Pancreas (tissue), 10 donors: ENCODE results near the gene CDHR2. TPM values are rescaled to one million over a fixed set of nuclear protein-coding genes. Genes with fewer than 3 reads are reported as not detected.
A peak's percentile ranks its signal among the peaks of the same experiment; 100 is the strongest.

Experiments used
- ATAC-seq, 4 donors: fragments of 200-7000 bp; cut with Tn5 transposase; one replicate each; pipeline versions ENCODE4 v1.8.0 to v1.9.1; 2020; ENCODE audit warnings: mild to moderate bottlenecking in 4 of 4, moderate library complexity in 4 of 4
- DNase-seq, 6 donors: peaks; one replicate each; pipeline ENCODE4 v3.0.0-alpha.2; 2020
- FAIRE-seq: peaks from 2 replicates; lab custom pipeline; 2012; peaks lifted over from hg19 to GRCh38; lab: Jason Lieb, UNC
- H3K27ac ChIP-seq, 4 donors: fragments of 200-600 bp; sonication (generic); 1 replicate in 3 of 4; 2 replicates in 1 of 4; pipeline versions ENCODE4 v1.5.0 to v1.8.0; 2020
- H3K27me3 ChIP-seq, 4 donors: fragments of 200-600 bp; one replicate each; pipeline ENCODE4 v1.8.0; 2021
- H3K36me3 ChIP-seq, 3 donors: fragments of 200-600 bp; sonication (generic) in 1 of 3; one replicate each; pipeline versions ENCODE4 v1.5.0 to v1.8.0; 2020 to 2021
- H3K4me1 ChIP-seq, 3 donors: fragments of 200-600 bp; one replicate each; pipeline ENCODE4 v1.8.0; 2021
- H3K4me3 ChIP-seq, 4 donors: fragments of 200-600 bp; sonication (generic) in 2 of 4; one replicate each; pipeline versions ENCODE4 v1.5.0 to v1.8.0; 2020 to 2021
- H3K9me3 ChIP-seq, 4 donors: fragments of 200-600 bp; one replicate each; pipeline ENCODE4 v1.8.0; 2021
- CTCF ChIP-seq, 4 donors: fragments of 200-600 bp; sonication (generic) in 3 of 4; IDR thresholded peaks; one replicate each; pipeline versions ENCODE4 v1.5.0 to v1.8.0; 2021; ENCODE audit warnings: antibody characterized with exemption in 4 of 4
- WGBS, 2 donors: extraction: QIAGEN DNeasy Blood & Tissue Kit; methylation state at CpG; one replicate each; pipeline ENCODE4 v1.1.7; 2013; 5-methylcytosine and 5-hydroxymethylcytosine counted together
- intact Hi-C, 3 donors: fragments of 100-400 bp; cut with DNase I; formaldehyde crosslinking; loops; one replicate each; pipeline versions ENCODE4 v1.11.1 to v1.14.2; 2022
- polyA plus RNA-seq, 2 donors: library from polyadenylated mRNA; stranded (reverse); fragments of 200-250 nt; gene quantifications; one replicate each; pipeline ENCODE4 v1.2.3, GENCODE V29; 2013
- total RNA-seq, 6 donors: library from RNA; stranded (reverse); fragmentation: NEBNext Ultra II Directional in 4 of 6; extraction: Animal tissue kit (Norgen Biotek cat#: 25700) in 4 of 6; gene quantifications; one replicate each; pipeline versions ENCODE4 v1.2.1 to v1.2.4, GENCODE V29; 2021 to 2023
- donor health status: healthy with polysubstance abuse.
- donor health status: DM: no; HTN: no; CAD: no; lungs with moderate emphysema.
- donor health status: DM: no; HTN: no; CAD: no.
- donor health status: control.
- donor health status: control.
- donor health status: Bipolar disorder and iron deficiency.
- donor health status: DM: yes; HTN: yes; CAD: no.
- donor health status: DM: no; HTN: no; CAD: no.
- donor health status: DM: no; HTN: no; CAD: no.
- donor health status: DM: yes; HTN: yes; CAD: no.

Gene CDHR2
- total and polyA plus RNA-seq, 8 donors: 0.19 to 1.1 (median 0.26) TPM; not detected in 1

- ATAC-seq: no peak
These were observed 14.0 kb upstream of the CDHR2 start for GRCh38 chr5:176535101-176535663.

DNA sequence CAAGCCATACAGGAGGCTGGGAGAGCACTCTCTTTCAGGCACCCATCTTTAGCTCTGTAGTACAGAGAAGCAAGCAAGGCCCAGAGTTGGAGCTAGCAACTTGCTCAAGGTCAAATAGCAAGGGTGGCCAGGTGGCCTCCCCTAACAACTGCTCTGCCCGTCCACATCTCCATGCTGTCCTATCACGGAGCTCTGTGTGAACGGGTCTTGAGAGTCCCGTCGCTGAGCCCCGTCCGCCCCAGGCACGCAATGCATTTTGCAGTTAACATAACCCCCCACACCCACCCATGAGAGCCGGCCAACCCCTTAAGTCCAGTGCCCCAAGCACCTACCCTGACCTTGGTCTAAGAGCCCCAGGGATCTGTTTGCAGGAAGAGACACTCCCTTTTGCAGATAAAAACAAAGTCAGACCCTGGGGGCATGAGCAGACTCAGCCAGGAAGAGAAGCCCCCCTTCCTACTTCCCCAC is 13.4 kb upstream of the CDHR2 start:
- WGBS, 2 donors: 4 to 5% methylated on average over 9 of the region's 9 CpGs
- no peak for ATAC-seq
- peak overlapping the region; percentile 91 to 97 (median 94) for H3K27ac ChIP-seq
- no peaks in the 10 kb centered on the region for H3K9me3 ChIP-seq
- no peak for TF ChIP-seq CTCF (IDR thresholded peaks at IDR 0.05)
- H3K4me3 ChIP-seq: peak overlapping the region; percentile 51 to 92 (median 82)
- H3K4me1 ChIP-seq: peaks cover 22 to 35% (median 24%) of the 10 kb centered on the region in 3 donors
- peak in 2 of 6 donors; percentile 40 to 62 for DNase-seq
- no peak for FAIRE-seq
- intact Hi-C loops: no loop called here
- H3K27me3 ChIP-seq: no peaks in the 10 kb centered on the region
- peaks cover 0 to 12% (median 7%) of the 10 kb centered on the region in 3 donors for H3K36me3 ChIP-seq

More at GRCh38 chr5:176535101-176535663, 14.0 kb upstream of the CDHR2 start:
- H3K4me3 ChIP-seq: peak overlapping the region in 3 of 4 donors; percentile 51 to 92 (median 75)
- 56 to 57% methylated on average over 11 of the region's 11 CpGs for WGBS, 2 donors
- H3K27ac ChIP-seq: peak overlapping the region; percentile 37 to 97 (median 94)
- no peak for TF ChIP-seq CTCF (IDR thresholded peaks at IDR 0.05)
- peaks cover 0 to 17% (median 7%) of the 10 kb centered on the region in 3 donors for H3K36me3 ChIP-seq
- intact Hi-C loops: no loop called here
- FAIRE-seq (no peak), DNase-seq (peak in 1 of 6 donors; percentile 33)
- H3K27me3 ChIP-seq: no peaks in the 10 kb centered on the region
- H3K4me1 ChIP-seq: peaks cover 22 to 35% (median 24%) of the 10 kb centered on the region in 3 donors
- H3K9me3 ChIP-seq: no peaks in the 10 kb centered on the region

- Histone ChIP-seq H3K27me3 (no peaks in the 10 kb centered on the region), H3K36me3 (peaks cover 0 to 6% (median 1%) of the 10 kb centered on the region in 3 donors), H3K4me3 (peak overlapping the region; percentile 51 to 92 (median 82)), H3K9me3 (no peaks in the 10 kb centered on the region), H3K27ac (peak overlapping the region; percentile 91 to 97 (median 94)), H3K4me1 (peaks cover 22 to 35% (median 24%) of the 10 kb centered on the region in 3 donors)
- no peak for FAIRE-seq
- peak; percentile 71 to 88 (median 78) for DNase-seq
- intact Hi-C loops: no loop called here
- WGBS, 2 donors: 2% methylated on average over 37 to 43 of the region's 43 CpGs
- ATAC-seq: peak; percentile 47 to 63 (median 55)
- no peak for TF ChIP-seq CTCF (IDR thresholded peaks at IDR 0.05)
These were observed 12.8 kb upstream of the CDHR2 start for GRCh38 chr5:176536132-176536901.

GRCh38 chr5:176536902-176537553 is 12.1 kb upstream of the CDHR2 start, which contains the start of gene RNF44:
RNF44 (minus strand) TSS chr5:176537402; CDS start chr5:176532472, 4,930 bp downstream.
- WGBS, 2 donors: 0% methylated on average over 43 to 63 of the region's 63 CpGs
- peaks cover 22 to 35% (median 24%) of the 10 kb centered on the region in 3 donors for H3K4me1 ChIP-seq
- ATAC-seq (peak; percentile 80 to 90 (median 84)), DNase-seq (peak; percentile 96 to 98 (median 97)), FAIRE-seq (no peak)
- peak within 1 kb of the TSS; percentile 51 to 92 (median 82) for H3K4me3 ChIP-seq
- TF ChIP-seq CTCF (IDR thresholded peaks at IDR 0.05): no peak
- H3K9me3 ChIP-seq: no peaks in the 10 kb centered on the region
- H3K27ac ChIP-seq: peak within 1 kb of the TSS; percentile 91 to 97 (median 94)
- no peaks in the 10 kb centered on the region for H3K27me3 ChIP-seq
- no peaks in the 10 kb centered on the region for H3K36me3 ChIP-seq
- intact Hi-C loops: no loop called here
